Measurements from ENCODE around the gene CAMTA1.

The CAMTA1 gene

DNA sequence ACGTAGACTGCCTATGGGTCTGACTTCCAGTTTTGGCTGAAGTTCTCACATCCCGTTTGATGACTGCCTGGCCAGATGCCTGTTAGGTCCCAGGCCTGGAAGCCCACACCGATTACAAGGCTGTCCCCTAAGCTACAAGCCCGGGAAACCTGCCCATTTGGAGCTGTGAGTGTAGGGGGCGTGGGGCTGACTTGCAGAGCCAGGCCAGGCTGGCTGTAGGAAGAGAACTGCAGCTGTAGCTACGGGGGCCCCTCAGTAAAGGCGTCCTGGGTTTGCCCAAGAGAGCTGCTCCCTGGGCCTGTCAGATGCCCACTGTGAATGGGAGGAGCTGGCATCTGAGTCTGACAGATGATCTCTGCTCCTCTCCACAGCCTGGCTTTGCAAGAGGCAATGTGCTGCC lies 199.7 kb downstream of the CAMTA1 start:
- H3K9ac ChIP-seq (ENCODE audit: low read depth, low read length), result no peak overlapping the region
- no peaks in the 10 kb centered on the region for H3K36me3 ChIP-seq (ENCODE audit: control insufficient read depth, insufficient read depth, low read length)
- H3K4me1 ChIP-seq (ENCODE audit: control insufficient read depth, insufficient read depth, low read length), result peaks cover 2% of the 10 kb centered on the region
- no peaks in the 10 kb centered on the region for H3K27me3 ChIP-seq (ENCODE audit: control insufficient read depth, insufficient read depth, low read length)
- H3K9me3 ChIP-seq (ENCODE audit: control insufficient read depth, insufficient read depth, low read length), result no peaks in the 10 kb centered on the region
- H3K4me3 ChIP-seq (ENCODE audit: low read depth, low read length), result no peak overlapping the region

DNA sequence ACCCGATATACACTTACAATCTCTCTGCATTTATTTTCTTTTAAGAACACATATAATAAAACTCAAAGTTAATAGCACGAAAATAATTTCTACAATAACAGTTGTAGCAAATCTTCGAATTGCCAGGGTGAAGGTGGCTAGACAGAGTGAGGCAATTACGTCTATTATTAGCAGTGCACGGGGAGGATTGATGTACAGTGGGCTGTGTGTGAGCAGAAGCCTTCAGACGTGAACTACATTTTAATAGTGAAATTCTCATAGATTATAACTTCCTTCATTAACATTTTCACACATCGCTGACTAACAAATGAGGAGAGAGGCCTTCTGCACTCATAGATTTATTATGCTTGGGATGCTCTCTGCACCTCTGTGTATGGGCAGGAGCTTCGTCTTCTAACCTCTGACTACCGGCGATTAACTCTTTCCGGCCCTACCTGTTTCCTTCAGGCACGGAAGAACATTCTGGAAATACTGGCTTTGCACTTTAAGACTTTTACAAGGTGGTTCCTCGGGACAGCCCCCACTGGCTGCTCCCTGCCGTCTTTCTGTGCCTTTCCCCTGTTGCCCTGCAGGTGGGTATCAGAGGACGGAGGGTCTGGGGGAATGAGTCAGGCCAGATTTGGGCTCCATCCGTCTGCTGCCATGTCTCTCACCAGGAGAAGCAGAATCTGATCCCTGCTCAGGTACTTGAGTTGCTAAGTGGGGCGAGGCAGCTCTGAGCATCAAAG lies 200.5 kb downstream of the CAMTA1 start:
- H3K4me1 ChIP-seq (ENCODE audit: control insufficient read depth, insufficient read depth, low read length), result peaks cover 5% of the 10 kb centered on the region
- H3K9ac ChIP-seq (ENCODE audit: low read depth, low read length), result no peak overlapping the region
- H3K9me3 ChIP-seq (ENCODE audit: control insufficient read depth, insufficient read depth, low read length), result no peaks in the 10 kb centered on the region
- H3K36me3 ChIP-seq (ENCODE audit: control insufficient read depth, insufficient read depth, low read length), result no peaks in the 10 kb centered on the region
- H3K4me3 ChIP-seq (ENCODE audit: low read depth, low read length), result no peak overlapping the region
- no peaks in the 10 kb centered on the region for H3K27me3 ChIP-seq (ENCODE audit: control insufficient read depth, insufficient read depth, low read length)

DNA sequence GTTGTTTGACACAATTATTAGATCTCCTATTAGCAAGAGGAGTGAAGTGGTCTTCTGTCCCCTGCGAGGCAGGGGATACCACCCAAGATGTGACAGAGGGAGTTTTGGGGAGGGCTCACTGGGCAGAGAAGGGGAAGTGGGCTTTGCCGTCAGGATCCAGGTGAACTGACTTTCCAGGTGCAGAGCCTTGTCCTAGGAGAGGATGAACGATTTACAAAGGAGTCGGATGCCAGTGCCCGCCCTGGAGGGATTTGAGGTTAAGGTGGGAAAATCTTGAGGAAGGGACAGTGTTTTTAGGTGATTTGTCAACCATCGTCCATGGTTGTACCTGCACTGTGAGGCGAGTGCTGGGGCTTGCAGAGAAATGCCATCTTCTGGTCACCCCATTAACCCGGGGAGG lies 201.0 kb downstream of the CAMTA1 start:
- Histone ChIP-seq H3K9ac (ENCODE audit: low read depth, low read length) (no peak overlapping the region), H3K4me1 (ENCODE audit: control insufficient read depth, insufficient read depth, low read length) (peaks cover 5% of the 10 kb centered on the region), H3K27me3 (ENCODE audit: control insufficient read depth, insufficient read depth, low read length) (no peaks in the 10 kb centered on the region), H3K4me3 (ENCODE audit: low read depth, low read length) (no peak overlapping the region), H3K9me3 (ENCODE audit: control insufficient read depth, insufficient read depth, low read length) (no peaks in the 10 kb centered on the region), H3K36me3 (ENCODE audit: control insufficient read depth, insufficient read depth, low read length) (no peaks in the 10 kb centered on the region)

DNA sequence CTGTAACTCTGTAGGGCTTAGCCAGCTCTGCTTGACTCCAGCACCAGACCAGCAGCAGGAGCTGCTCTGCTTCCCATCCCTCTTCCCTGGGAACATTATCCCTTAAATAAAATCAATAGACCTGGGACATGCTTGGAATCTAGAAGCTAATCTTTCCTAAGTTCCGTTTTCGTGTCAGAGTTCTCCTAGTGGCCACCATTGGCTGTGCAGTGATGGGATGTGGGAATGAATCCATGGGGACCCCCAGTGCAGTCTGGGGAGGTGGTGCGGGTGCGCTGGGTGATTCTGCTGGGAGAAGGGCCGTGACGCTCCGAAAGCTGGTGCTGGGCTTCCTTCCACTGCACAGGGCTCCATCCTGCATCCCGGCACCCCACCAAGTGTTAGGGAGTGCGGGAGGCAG lies 202.7 kb downstream of the CAMTA1 start:
- H3K4me3 ChIP-seq (ENCODE audit: low read depth, low read length), result no peak overlapping the region
- H3K9ac ChIP-seq (ENCODE audit: low read depth, low read length), result no peak overlapping the region
- H3K4me1 ChIP-seq (ENCODE audit: control insufficient read depth, insufficient read depth, low read length), result peaks cover 5% of the 10 kb centered on the region
- H3K27me3 ChIP-seq (ENCODE audit: control insufficient read depth, insufficient read depth, low read length), result no peaks in the 10 kb centered on the region
- H3K9me3 ChIP-seq (ENCODE audit: control insufficient read depth, insufficient read depth, low read length), result no peaks in the 10 kb centered on the region
- H3K36me3 ChIP-seq (ENCODE audit: control insufficient read depth, insufficient read depth, low read length), result no peaks in the 10 kb centered on the region

DNA sequence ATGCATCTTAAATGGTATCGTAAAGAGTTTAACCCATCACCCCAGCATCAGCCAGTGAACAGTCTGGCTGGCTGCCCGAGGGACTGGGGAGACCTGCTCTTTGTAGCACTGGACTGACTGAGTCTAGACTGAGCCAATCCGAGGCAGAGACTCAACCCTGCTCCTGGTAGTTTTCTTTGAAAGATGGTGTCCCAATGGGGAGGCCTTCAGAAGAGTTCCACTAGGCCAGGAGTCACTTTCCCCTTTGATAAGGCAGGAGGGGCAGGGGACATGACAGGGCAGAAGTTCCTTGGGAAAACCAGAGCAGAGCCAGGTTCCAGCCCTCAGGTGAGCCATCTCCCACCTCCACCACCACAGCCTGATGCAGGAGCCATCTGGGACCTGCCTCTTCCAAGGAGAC lies 203.5 kb downstream of the CAMTA1 start:
- no peaks in the 10 kb centered on the region for H3K36me3 ChIP-seq (ENCODE audit: control insufficient read depth, insufficient read depth, low read length)
- no peaks in the 10 kb centered on the region for H3K9me3 ChIP-seq (ENCODE audit: control insufficient read depth, insufficient read depth, low read length)
- H3K27me3 ChIP-seq (ENCODE audit: control insufficient read depth, insufficient read depth, low read length), result no peaks in the 10 kb centered on the region
- no peak overlapping the region for H3K4me3 ChIP-seq (ENCODE audit: low read depth, low read length)
- peaks cover 5% of the 10 kb centered on the region for H3K4me1 ChIP-seq (ENCODE audit: control insufficient read depth, insufficient read depth, low read length)
- no peak overlapping the region for H3K9ac ChIP-seq (ENCODE audit: low read depth, low read length)

DNA sequence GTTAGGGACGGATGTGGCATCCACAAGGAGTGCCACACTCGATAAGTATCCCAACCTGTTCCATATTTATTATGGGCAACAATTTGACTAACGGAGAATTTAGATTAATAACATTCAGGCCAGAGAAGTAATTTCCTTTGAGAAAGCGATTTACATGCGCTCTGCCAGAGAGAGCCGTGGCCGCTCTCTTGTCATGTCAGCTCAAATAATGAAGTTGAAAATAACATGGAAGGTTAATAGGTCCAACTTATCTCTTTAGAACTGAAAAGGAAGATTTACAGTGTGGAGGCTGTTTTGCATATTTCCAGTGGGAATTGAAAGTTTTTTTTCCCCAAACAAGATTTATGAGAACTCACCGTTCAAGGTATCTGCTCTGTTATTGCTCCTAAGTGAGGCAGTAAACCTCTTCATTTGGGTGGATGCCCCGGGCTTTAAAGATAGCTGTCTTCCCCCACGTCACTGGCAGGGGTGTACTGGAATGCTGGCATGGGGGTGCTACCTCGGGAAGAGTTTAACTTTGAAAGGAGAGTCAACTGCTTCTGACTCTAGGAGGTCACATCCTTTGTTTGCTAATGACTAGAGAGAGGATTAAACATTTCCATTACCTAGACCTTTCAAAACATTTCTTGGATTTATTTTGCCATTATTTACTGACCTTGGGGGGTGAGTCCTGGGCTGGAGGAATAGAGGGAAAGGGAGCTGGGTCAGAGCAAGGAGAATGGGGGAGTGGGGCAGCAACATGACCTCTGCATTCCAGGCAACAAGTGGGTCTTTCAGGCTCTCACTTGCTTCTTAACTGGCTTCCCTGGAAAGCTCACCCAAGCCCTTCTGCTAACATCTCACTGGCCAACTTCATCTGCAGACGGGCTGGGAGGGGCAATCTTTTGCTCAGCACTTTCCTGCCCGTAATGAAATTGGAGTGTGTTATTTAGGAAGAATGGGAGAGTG lies 204.2 kb downstream of the CAMTA1 start:
- no peaks in the 10 kb centered on the region for H3K27me3 ChIP-seq (ENCODE audit: control insufficient read depth, insufficient read depth, low read length)
- no peak overlapping the region for H3K4me3 ChIP-seq (ENCODE audit: low read depth, low read length)

DNA sequence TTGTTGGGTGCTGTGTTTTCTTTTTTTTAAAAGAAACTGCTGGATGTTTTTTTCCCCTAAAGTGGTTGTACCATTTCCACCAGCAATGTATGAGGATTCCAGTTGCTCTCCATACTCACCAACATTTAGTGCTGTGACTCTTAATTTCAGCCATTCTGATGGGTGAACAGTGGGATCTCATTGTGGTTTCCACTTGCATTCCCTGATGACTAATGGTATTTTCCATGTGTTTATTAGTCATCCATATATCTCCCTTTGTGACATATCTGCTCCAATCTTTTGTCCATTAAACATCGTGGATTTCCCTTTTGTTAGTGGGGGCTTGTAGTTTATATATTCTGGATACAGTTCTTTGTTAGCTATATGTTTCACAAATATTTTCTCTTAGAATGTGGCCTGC lies 206.0 kb downstream of the CAMTA1 start:
- no peak overlapping the region for H3K9ac ChIP-seq (ENCODE audit: low read depth, low read length)
- H3K4me3 ChIP-seq (ENCODE audit: low read depth, low read length), result no peak overlapping the region
- H3K27me3 ChIP-seq (ENCODE audit: control insufficient read depth, insufficient read depth, low read length), result no peaks in the 10 kb centered on the region
- H3K4me1 ChIP-seq (ENCODE audit: control insufficient read depth, insufficient read depth, low read length), result peaks cover 5% of the 10 kb centered on the region
- no peaks in the 10 kb centered on the region for H3K36me3 ChIP-seq (ENCODE audit: control insufficient read depth, insufficient read depth, low read length)
- H3K9me3 ChIP-seq (ENCODE audit: control insufficient read depth, insufficient read depth, low read length), result no peaks in the 10 kb centered on the region

More for the DNA sequence above, 204.2 kb downstream of the CAMTA1 start:
- Histone ChIP-seq H3K9me3 (ENCODE audit: control insufficient read depth, insufficient read depth, low read length) (no peaks in the 10 kb centered on the region), H3K4me1 (ENCODE audit: control insufficient read depth, insufficient read depth, low read length) (peaks cover 5% of the 10 kb centered on the region), H3K36me3 (ENCODE audit: control insufficient read depth, insufficient read depth, low read length) (no peaks in the 10 kb centered on the region), H3K9ac (ENCODE audit: low read depth, low read length) (no peak overlapping the region)

DNA sequence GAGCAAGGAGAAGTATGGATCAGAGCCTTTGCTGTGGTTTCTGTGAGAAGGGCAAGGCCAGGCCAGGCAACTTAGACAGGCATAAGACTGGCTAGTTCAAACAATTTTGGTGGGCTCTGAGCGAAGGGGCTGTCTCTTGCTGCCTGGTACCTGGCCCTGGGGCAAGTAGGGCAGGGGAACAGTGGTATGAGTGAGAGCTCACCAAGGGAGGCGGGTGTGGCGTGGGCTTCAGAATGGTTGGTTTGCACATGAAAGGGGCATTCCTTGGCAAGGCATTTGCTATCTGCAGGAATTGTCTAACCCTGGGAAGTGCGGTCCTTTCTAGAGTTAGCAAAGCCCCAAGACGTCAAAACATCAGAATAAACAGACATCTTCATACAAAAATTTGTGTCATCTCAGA lies 210.5 kb downstream of the CAMTA1 start:
- H3K9ac ChIP-seq (ENCODE audit: low read depth, low read length), result no peak overlapping the region
- peaks cover 3% of the 10 kb centered on the region for H3K4me1 ChIP-seq (ENCODE audit: control insufficient read depth, insufficient read depth, low read length)
- H3K9me3 ChIP-seq (ENCODE audit: control insufficient read depth, insufficient read depth, low read length), result no peaks in the 10 kb centered on the region
- no peaks in the 10 kb centered on the region for H3K36me3 ChIP-seq (ENCODE audit: control insufficient read depth, insufficient read depth, low read length)
- no peaks in the 10 kb centered on the region for H3K27me3 ChIP-seq (ENCODE audit: control insufficient read depth, insufficient read depth, low read length)
- H3K4me3 ChIP-seq (ENCODE audit: low read depth, low read length), result no peak overlapping the region

DNA sequence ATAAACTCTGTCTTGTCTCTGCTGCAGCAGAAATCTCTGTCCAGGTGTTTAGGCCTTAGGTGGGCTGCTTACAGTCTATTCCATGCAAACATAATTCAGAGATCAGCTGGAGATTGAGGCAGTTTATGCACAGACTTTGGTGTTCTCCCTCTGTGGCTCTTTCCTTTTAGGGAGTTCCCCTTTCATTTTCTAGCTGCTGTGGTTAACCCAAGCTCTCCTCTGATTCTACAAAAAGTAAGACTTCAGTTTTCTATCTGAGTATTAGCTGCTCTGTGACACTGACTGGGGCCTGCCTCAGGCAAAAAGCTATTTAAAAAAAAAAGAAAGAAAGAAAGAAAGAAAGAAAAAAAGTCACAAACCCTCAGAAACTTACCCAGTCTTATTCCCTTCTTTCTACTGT lies 211.1 kb downstream of the CAMTA1 start:
- Histone ChIP-seq H3K27me3 (ENCODE audit: control insufficient read depth, insufficient read depth, low read length) (no peaks in the 10 kb centered on the region), H3K9me3 (ENCODE audit: control insufficient read depth, insufficient read depth, low read length) (no peaks in the 10 kb centered on the region), H3K4me3 (ENCODE audit: low read depth, low read length) (no peak overlapping the region), H3K9ac (ENCODE audit: low read depth, low read length) (no peak overlapping the region), H3K4me1 (ENCODE audit: control insufficient read depth, insufficient read depth, low read length) (peaks cover 3% of the 10 kb centered on the region), H3K36me3 (ENCODE audit: control insufficient read depth, insufficient read depth, low read length) (no peaks in the 10 kb centered on the region)

DNA sequence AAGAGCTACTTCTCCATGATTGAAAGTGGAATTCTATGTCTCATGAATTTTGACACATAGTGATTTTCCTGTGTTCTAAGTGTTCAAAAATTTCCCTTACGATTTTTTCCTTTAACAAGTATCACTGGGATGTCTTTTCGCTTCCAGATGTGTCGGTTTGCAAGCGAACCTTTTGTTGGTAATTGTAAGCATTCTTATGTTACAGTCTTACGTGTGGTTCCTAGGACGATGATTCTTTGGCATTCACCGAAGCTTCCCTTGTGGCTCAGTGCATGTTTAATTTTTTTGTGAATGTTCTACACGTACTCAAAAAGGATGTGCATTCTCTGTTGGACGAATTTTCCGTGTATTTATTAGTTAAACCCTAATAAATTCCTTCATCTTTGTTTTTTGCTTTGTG lies 211.6 kb downstream of the CAMTA1 start:
- H3K4me1 ChIP-seq (ENCODE audit: control insufficient read depth, insufficient read depth, low read length), result peaks cover 3% of the 10 kb centered on the region
- no peaks in the 10 kb centered on the region for H3K36me3 ChIP-seq (ENCODE audit: control insufficient read depth, insufficient read depth, low read length)
- no peaks in the 10 kb centered on the region for H3K27me3 ChIP-seq (ENCODE audit: control insufficient read depth, insufficient read depth, low read length)
- H3K4me3 ChIP-seq (ENCODE audit: low read depth, low read length), result no peak overlapping the region
- H3K9ac ChIP-seq (ENCODE audit: low read depth, low read length), result no peak overlapping the region
- no peaks in the 10 kb centered on the region for H3K9me3 ChIP-seq (ENCODE audit: control insufficient read depth, insufficient read depth, low read length)

DNA sequence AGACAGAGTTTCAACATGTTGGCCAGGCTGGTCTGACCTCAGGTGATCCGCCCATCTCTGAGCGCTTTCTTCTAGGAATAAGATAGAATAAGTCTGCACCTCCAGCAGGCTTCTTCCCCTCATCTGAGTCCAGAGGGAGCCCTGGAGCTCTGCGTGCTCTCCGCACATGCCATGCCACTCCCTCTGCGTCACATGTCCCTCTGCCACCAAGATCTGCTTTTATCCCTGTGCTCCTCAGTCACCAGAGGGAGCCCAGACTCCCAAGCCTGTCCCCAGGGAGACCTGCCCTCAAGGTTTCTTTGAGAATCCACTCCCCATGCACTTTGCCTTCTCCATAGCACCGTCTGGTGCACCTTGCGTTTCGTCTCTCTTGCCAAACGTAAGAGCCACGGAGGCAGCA lies 213.0 kb downstream of the CAMTA1 start:
- H3K36me3 ChIP-seq (ENCODE audit: control insufficient read depth, insufficient read depth, low read length), result no peaks in the 10 kb centered on the region
- H3K9me3 ChIP-seq (ENCODE audit: control insufficient read depth, insufficient read depth, low read length), result no peaks in the 10 kb centered on the region
- no peaks in the 10 kb centered on the region for H3K27me3 ChIP-seq (ENCODE audit: control insufficient read depth, insufficient read depth, low read length)
- peaks cover 3% of the 10 kb centered on the region for H3K4me1 ChIP-seq (ENCODE audit: control insufficient read depth, insufficient read depth, low read length)
- H3K4me3 ChIP-seq (ENCODE audit: low read depth, low read length), result no peak overlapping the region
- no peak overlapping the region for H3K9ac ChIP-seq (ENCODE audit: low read depth, low read length)

DNA sequence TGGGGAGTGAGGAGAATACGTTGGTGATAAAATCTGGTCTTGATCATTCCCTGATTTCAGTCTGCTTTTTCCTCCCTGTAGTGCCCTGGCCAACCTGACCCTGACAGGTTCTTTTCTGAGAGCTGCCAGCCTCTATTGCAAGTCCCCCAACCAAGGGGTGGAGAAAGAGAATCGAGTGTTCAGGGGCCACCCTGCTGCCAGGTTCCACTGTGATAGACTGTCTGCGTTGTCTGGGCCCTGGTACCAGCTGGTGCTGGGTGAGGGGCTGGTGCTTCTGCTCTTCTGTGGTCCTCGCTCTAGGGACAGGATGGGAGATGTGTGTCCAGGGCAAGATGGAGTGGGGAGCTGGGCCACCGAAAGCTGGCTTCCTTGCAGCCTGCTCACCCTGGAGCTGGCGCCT lies 214.6 kb downstream of the CAMTA1 start:
- Histone ChIP-seq H3K9ac (ENCODE audit: low read depth, low read length) (no peak overlapping the region), H3K4me1 (ENCODE audit: control insufficient read depth, insufficient read depth, low read length) (peaks cover 3% of the 10 kb centered on the region), H3K27me3 (ENCODE audit: control insufficient read depth, insufficient read depth, low read length) (no peaks in the 10 kb centered on the region), H3K36me3 (ENCODE audit: control insufficient read depth, insufficient read depth, low read length) (no peaks in the 10 kb centered on the region), H3K4me3 (ENCODE audit: low read depth, low read length) (no peak overlapping the region), H3K9me3 (ENCODE audit: control insufficient read depth, insufficient read depth, low read length) (no peaks in the 10 kb centered on the region)

Data from iPS-15b (cell line).